GM12873 (cell line): ENCODE data around the gene CHGA.

Experiments
- TF ChIP-seq, protein P1 (sequence below): IDR thresholded peaks from 2 replicates; pipeline ENCODE4 v1.5.1; 2012; ENCODE audit warnings: low read depth, mild to moderate bottlenecking, moderate library complexity, low read length, control low read depth; ENCODE audit not compliant: insufficient read depth; ENCODE audit errors: missing control alignments

Gene CHGA

DNA sequence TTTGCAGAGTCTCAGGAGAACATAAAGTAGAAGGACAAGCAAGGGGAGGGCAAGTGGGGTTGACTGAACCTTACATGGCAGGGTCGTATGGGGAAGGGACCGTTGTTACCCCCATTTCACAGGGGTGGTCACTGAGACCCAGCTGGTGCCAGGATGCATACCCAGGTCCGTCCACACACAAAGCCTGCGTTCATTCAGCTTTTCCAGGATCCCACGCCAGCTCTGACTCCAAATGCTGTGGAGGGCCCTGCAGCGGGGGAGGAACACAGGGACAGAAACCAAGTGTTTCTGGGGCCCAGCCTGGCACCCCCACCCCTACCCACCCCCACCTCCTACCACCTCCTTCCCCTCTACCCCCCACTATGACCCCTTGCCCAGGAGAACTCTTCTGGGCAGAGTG lies 16.5 kb upstream of the CHGA start:
- TF ChIP-seq, protein P1, sequence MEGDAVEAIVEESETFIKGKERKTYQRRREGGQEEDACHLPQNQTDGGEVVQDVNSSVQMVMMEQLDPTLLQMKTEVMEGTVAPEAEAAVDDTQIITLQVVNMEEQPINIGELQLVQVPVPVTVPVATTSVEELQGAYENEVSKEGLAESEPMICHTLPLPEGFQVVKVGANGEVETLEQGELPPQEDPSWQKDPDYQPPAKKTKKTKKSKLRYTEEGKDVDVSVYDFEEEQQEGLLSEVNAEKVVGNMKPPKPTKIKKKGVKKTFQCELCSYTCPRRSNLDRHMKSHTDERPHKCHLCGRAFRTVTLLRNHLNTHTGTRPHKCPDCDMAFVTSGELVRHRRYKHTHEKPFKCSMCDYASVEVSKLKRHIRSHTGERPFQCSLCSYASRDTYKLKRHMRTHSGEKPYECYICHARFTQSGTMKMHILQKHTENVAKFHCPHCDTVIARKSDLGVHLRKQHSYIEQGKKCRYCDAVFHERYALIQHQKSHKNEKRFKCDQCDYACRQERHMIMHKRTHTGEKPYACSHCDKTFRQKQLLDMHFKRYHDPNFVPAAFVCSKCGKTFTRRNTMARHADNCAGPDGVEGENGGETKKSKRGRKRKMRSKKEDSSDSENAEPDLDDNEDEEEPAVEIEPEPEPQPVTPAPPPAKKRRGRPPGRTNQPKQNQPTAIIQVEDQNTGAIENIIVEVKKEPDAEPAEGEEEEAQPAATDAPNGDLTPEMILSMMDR = no peak

DNA sequence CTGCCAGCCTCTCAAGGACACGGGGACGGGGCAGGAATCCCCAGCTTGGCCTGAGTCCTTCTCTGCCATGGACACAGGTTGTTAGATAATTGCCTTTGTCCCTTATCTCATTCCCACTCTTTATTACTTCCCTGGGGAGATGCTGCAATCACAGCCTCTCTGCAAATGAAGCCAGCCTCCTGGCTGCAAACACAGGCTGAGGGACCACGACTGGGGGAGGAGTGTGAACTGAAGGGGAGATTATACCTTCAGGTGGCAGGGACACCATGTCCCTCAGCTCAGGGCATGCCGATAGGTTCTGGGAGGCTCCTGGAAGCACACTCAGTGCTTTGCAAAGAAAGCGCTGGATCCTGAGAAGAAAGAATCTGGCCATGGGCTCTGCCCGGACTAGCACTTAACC lies 16.1 kb upstream of the CHGA start:
- TF ChIP-seq, protein P1 = no peak

DNA sequence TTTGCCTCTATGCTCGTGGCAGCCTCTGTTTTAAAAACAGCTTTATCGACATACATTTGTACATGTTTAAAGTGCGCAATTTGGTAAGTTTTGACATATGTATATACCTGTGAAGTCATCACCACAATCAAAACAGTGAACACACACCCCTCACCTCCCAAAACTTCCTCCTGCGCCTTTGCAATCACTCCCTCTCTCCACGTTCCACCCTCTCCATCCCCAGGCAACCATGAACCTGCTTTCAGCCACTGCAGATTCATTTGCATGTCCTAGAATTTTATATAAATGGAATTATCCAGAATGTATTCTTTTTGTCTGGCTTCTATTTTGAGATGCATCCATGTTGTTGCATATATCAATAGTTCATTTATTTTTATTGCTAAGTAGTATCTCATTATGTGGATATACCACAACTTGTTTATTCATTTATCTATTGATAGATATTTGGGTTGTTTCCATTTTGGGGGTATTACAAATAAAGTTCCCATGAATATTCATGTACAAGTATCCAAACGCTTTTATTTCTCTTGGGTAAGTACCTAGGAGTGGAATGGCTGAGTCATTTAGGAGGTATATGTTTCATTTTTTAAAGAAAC lies 15.5 kb upstream of the CHGA start:
- TF ChIP-seq, protein P1 = no peak

DNA sequence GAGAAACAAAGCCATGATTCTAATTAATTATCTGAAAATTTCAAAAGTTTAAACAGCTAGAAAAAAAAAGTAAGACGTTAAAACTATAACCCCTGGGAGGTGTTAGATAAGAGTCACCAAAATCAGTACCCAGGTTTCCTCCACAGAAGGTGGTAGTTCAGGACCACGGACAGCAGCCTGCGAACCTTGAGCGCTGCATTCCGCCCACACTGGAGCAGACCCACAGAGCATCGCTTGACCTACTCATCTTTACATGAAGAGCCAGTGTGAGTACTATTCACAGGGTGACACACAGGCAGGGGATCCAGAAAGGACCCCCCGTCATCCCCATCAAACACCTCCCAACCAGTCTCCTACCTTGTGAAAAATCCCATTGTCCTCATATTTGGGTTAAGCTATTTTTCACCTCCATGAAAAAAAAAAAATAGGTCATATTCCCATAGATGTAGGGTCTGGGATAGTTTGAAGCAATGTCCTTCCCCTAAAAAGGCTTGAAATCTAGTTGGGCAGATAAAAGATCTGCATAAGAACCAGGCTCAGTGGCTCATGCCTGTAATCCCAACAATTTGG lies 8.8 kb upstream of the CHGA start:
- TF ChIP-seq, protein P1 = no peak

DNA sequence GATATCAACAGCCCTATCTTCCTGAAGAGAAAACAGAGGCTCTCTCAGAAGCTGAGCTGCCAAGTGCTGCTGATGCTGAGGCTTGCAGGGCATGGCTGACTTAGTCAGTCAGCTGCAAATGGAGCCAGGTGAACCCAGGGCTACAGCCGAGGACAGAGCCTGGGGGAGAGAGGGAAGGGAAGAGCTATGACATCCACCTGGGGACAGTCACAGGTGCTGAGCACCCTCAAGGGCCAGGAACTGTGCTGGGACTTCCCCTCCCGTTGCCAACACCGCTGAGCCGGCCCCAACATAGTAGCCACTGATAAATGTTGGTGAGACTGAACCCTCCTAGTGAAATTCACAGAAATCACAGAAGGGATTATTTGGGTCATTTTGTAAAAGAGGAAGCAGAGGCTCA lies 6.7 kb upstream of the CHGA start:
- TF ChIP-seq, protein P1 = no peak

DNA sequence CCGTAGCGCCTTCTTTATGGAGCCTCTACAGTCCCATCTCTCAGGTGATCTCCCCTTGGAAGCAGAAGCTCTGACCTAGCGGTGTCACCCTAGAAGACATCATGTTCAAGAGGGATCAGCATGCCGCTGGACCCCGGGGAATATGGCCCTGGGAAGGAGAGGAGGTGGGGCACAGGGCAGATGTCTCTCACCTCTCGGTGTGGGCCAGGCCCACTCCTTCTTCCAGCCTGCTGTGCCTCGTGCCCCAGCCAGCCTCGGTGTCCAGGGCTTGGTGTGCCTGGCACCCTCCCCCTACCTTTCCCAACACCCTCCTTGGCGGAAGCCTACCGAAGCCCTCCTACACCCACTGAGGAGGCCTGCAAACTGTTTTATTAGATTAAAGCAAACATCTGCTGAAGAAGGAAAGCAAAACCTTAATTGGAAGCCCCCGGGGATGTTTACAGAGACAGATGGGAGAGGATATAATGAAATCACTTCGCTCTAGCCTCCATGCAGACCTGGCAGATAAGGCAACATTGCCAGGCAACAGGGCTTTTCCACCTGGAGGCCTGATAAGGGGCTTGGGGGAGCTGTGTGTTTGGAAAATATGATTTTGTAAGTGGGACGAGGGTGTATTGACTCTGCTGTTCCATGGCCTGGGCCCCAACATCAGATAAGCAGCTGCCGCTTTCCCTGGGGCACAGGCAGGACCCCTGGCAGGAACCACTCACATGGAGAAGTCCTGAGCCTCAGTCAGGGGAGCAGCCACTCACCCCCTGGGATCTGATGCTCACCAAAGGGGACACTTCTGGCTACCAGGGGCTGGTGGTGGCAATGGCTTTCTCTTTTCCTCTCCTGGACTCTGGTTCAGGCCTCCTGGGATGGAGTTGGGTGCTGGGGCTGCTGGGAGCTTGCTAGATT lies 5.7 kb upstream of the CHGA start:
- TF ChIP-seq, protein P1 = no peak

DNA sequence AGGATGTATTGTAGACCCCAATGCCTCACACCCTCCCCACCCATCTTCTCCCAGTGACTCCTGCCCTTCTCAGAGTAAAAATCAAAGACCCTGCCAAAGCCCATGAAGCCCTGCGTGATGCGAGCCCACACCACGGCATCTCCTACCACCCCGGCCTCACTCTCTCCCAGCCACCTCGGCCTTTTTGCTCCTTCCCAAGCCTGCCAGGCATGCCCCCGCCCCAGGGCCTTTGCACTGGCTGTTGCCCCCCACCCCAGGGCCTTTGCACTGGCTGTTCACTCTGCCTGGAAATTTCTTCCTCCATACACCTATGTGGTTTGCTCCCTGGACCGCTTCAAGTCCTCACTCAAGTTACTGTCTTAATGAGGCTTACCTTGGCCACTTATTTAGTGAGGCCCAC lies 5.0 kb upstream of the CHGA start:
- TF ChIP-seq, protein P1 = no peak
